ENCODE measurements around the gene TREH.

- TF ChIP-seq CTCF (IDR thresholded peaks at IDR 0.05) (no peak), POLR2A (IDR thresholded peaks at IDR 0.05) (no peak), POLR2AphosphoS5 (IDR thresholded peaks at IDR 0.05; ENCODE audit: insufficient read depth in 1 of 2, low read depth in 1 of 2) (no peak)
Observed at GRCh38 chr11:118625036-118625690, 54.3 kb downstream of the TREH start.

All from vagina (tissue), 2 donors.